DMS79 treated with DMSO at 0.1 percent for 48 hours (cell line): ENCODE results near the gene EIF4EBP2.

ENCODE experiments used
- DNase-seq: peaks from one replicate; lab custom pipeline; 2025; lab: John Stamatoyannopoulos, UW

Gene EIF4EBP2

DNA sequence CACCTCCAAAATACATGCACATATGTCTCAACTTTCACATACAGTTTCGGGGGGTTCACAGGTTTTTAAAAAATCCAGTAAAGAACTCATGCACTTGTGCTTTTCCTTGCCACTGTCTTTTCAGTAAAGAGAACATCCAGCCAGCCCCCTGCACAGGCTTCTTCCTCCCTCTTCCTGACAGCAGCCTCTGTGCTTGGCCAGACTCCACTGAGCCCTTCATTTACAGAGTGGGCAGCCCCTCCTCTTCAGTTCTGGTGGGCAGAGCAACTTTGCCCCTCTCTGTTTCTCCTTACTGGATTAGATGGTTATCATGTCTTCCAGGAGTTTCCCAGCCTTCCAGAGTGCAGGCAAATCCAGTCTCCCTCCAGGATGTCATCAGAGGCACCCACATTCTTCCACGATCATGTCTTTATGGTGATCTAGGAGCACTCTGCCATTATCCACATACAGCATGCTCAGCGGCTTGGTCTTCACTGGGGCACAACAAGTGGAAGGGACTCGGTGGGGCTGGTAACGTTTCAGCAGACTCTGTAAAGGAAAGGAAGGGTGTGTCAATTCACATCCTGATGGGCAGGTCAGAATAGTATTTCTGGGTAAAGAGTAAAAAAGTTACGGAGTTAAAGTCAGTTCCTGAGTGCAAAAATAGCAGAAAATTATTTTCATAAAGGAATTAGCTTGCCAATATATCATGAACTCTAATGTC is 28.8 kb downstream of the EIF4EBP2 start:
- DNase-seq: no peak

DNA sequence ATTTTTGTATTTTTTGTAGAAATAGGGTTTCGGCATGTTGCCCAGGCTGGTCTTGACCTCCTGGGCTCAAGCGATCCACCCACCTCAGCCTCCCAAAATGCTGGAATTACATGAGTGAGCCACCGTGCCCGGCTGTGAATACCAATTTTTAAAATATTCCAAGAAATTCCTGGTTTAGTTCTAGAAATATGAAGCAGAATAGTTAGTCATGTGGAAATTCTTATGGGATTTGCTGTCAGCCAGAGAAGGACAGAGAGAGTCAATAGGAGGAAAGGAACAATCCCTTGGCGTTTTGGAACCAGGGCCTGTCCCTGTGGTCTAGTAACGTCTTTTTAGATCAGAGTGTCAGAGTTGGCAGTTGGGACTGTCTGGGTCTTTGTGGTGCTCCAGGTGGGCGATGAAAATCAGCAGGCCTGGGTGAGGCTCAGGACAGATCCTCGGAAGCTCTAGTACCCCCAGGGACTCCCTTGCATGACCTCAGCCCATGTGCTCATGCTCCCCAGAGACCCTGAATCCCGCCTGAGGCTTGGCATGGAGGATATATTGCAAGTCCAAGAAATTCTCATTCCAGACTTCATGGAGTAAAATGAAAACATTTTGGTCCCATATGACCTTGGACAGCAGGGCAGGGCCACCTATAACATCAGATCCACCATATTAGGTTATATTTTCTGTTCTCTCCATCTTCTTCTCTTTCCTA is 29.8 kb downstream of the EIF4EBP2 start:
- no peak for DNase-seq

GRCh38 chr10:70435241-70436085 is 31.5 kb downstream of the EIF4EBP2 start:
- no peak for DNase-seq

DNA sequence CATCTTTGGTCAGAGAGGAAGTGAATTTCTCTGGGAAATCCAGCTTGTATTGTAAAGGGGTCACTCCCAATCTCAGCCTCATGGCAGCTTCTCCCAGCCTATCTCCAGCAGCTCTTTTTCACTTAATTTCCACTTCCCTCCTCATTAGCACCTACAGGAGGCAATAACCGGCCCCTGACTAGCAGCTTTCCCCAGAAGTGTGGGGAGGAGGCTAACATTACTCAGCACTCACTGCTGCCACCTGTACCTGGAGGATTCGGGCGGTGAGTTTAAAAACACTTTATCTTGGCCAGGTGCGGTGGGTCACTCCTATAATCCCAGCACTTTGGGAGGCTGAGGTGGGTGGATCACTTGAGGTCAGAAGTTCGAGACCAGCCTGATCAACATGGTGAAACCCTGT is 33.8 kb downstream of the EIF4EBP2 start:
- DNase-seq: no peak

DNA sequence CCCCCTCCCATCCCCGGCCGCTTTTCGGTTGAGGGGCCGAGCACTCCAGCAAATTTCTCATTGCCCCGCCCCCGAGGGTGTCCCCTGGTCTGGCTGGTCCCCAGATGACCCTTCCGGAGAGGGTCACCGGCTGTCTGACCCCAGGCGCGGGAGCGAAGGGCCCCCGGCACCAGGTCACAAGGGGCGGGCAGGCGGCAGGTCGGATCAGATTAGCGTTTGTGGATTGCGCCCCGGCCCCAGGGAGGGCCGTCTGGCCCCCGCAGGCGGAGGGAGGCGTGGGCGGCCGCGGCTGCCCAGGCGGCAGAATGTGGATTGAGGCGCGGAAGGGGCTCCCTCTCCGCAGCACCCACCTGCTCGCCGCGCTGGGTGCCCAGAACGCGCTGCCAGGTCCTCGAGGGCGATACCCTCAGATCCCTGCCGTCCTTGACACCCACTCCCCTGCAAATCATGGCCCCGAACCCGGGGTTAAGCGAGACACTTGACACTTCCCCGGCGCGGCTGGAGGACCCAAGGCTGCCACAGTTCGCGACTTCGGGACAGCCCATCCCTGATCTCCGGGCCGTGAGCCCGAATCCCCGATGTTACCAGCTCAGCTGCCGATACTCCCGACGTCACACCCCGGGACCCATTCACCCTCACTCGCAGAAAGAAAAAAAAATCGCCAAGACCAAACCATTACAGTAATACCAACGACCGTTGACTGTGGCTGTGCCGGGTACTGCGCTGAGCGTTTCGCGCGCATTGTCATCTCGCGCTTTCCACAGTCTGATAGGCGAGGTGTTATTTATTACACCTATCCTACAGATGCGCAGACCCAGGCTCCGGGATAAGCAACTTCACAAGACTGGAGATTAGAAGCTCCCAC is 36.6 kb downstream of the EIF4EBP2 start:
- peak; percentile 1 for DNase-seq

DNA sequence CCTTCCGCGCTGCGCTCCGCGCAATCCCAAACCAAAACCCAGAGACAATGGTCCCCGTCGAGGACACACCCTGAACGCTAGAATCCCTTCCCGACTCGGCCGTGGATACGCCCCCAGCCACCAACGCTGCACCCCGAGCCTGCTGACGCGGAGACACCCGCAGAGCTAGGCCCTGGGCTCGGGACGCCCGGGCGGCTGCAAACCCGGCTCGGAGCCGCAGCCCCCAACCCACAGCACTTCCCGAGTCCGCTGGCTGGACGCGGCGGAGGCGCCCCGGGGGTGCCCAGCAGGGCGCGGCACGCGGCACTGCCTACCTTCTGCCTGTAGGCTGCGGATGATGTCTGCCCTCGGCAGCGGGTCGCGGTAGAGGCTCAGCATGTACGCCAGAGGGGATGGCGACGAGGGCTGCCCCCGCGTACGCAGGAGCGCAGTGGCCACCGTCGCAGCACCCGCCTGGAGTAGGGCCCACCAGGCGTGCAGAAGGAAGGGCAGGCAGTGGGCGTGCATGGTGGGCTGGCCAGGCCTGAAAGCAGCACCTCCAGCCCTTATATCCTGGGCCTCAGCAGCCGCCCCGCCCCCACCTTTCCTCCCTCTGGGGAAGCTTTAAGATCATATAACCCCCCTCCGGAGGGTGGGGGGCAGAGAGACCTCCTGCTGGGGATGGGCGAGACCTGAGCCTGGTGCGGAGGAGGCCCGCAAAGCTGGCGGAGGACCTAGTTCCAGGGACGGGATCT is 37.4 kb downstream of the EIF4EBP2 start, which contains the start of gene NODAL:
Gene NODAL (minus strand): TSS at position 521 of the 734 bp plus-strand sequence. CDS start 14 bp downstream, at position 507.
- DNase-seq: no peak

- DNase-seq: peak; percentile 19
Measured at GRCh38 chr10:70441895-70442309, 38.0 kb downstream of the EIF4EBP2 start.

GRCh38 chr10:70442332-70442988 is 38.5 kb downstream of the EIF4EBP2 start:
- DNase-seq: peak; percentile 20

- DNase-seq: no peak
Measured at GRCh38 chr10:70444744-70445143, 40.8 kb downstream of the EIF4EBP2 start.

DNA sequence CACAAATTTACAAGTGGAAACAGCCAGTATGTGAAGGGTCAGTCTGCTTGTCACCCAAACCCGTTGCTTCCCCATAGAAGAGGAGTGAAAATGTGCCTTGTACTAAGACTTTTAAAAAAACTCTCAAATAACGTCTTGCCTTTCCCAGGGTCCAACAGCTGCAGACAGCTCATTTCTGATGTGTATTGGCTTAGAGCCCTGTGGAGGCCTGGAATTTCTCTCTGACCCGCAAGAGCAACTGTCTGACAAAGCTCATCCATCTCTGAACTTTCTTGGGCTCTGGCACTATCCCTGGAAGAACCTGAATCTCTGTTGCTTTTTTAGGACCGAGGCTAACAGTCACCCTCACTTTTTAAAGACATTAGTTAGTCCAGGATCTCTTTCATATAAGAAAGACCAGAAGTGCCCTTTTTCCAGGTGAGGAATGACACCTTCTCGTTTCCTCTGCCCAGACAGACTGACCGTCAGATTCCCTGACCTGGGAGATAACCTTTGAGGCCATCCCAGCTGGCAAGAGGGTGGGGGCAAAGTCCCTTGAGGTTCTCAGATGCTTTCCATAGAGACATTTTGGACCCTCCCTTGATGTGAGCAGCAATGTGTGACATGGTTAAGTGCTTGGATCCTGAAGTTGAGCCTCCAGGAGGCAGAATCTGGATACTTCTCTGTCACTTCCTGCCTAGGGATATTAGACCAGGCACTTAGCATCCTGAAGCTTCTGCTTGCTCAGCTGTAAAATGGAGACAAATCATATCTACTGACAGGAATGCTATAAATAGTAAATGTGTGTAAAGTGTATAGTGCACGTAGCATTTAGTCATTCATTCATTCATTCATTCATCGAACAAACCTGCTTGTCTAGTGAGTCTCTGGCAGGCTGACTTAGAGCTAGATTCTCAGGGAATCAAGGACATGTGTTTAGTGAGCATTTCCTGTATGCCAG is 42.0 kb downstream of the EIF4EBP2 start:
- DNase-seq: no peak

GRCh38 chr10:70448236-70448635 is 44.3 kb downstream of the EIF4EBP2 start:
- peak; percentile 14 for DNase-seq

DNA sequence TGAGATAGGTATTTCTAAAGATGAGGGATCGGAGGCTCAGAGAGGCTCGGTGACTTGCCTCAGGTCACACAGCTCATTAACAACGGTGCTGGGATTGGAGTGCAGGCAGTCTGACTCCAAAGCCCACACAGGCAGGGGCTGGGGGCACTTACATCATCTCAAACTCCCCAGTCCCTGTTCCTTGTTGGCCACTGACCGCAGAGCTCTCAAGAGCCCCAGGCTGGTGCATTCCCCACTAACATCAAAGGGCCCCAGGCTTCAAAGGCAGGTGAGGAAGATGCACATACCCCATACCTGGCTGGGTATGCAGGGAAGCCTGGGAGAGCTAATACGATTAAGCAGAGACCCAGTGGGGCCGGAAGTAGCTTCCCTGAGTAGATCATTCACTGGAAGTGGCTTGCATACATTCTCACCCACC is 51.3 kb downstream of the EIF4EBP2 start:
- DNase-seq: no peak

DNA sequence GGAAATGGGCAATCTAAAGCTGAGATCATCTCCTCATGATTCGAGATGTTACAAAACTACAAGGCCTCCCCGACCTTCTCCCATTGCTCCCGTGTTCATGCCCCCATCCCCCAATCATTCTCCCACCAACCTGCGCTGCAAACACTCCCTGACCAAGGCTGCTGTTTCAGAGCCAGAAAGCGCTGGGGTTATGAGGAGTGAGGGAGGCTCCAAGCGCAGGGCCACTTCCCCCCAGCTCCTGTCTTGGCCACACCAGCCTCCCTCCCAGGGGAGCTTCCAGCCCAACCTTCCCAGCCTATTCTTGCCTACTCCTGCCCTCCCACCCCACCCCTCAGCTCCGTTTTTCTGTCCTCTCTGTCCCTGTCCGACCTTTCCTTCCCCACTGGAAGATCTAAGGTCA is 52.2 kb downstream of the EIF4EBP2 start:
- no peak for DNase-seq

GRCh38 chr10:70457759-70458305 is 53.9 kb downstream of the EIF4EBP2 start:
- no peak for DNase-seq

DNA sequence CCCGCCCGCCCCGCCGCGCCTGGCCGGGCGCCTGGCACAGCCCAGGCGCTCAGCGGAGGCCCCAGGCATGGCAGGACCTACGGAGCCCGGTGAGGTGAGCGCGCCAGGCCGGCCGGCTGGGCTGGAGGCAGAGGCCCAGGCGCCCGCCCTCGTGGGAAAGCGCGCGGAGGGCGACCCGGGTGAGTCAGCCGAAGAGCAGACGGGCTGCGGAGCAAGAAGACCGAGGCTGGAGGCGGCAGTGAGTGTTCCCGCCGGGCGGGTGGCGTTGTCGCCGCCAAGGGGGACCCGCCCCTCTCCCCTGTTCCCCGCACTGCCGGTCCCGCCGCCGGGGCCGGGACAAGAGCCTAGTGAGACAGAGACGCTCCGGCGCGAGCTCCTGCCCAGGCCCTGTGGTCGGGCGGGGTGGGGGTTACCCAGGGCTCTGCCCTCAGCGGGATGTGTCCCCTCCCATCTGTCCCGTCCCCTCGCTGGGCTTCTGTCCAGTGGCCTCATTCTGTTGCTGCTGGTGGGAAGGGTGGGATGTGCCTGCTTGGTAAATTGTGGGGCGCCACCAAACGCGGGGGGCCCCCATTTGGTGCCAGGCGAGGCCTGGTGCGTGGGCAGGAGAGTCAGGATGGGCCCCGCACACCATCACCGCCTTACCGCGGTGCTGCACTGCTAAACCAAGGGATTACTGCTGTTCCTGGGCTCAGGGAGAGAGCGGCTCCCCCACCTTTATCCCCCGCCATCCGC is 54.5 kb downstream of the EIF4EBP2 start:
- DNase-seq: no peak

- no peak for DNase-seq
Measured at GRCh38 chr10:70459061-70459773, 55.3 kb downstream of the EIF4EBP2 start.

DNA sequence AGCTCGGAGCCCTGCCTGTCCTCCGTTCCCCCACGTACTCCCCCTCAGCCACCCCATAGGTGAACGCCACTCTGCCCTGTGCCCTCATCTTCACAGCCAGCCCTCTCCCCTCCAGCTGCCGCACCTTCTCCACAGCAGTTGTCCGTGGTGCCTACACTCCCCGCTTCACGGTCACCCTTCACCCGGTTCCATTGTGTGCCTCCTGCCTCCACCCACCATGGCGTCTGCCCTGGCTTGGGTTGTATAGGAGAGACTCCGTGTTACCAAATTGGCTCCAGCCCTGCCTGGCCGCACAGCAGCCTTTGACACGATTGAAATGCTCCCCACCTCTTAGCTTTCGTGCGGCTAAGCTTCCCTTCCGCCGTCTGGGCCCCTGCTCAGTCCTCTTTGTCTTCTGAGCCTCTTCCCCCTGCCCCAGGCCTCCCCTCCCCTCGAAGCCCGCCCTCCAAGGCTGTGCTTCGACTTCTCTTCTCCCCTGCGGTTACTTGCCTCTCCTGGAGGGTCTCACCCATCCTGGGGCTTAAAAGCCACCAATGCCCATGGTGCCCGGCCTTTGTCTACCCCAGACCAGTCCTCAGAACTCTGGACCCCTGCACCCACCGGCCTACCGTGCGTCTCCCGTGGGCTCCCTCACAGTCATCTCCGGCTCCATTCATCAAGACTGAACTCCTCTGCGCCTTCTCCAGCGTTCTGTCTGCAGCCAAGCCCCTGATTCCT is 56.0 kb downstream of the EIF4EBP2 start:
- no peak for DNase-seq
